GM18951 (cell line): ENCODE measurements around the gene ZBTB32.

Experiments used
- POLR2A ChIP-seq: IDR thresholded peaks from 4 replicates; pipeline ENCODE4 v1.6.1; 2011; ENCODE audit warnings: mild to moderate bottlenecking; ENCODE audit not compliant: insufficient read length, insufficient read depth; ENCODE audit errors: extremely low read depth
- in situ Hi-C: fragments of 300-500 bp; cut with MboI; formaldehyde crosslinking; loops from one replicate; pipeline ENCODE4 v1.12.0; 2022; ENCODE audit warnings: low sequenced_read_pairs, mixed read lengths, inconsistent platforms; ENCODE audit not compliant: unreplicated experiment

The ZBTB32 gene

DNA sequence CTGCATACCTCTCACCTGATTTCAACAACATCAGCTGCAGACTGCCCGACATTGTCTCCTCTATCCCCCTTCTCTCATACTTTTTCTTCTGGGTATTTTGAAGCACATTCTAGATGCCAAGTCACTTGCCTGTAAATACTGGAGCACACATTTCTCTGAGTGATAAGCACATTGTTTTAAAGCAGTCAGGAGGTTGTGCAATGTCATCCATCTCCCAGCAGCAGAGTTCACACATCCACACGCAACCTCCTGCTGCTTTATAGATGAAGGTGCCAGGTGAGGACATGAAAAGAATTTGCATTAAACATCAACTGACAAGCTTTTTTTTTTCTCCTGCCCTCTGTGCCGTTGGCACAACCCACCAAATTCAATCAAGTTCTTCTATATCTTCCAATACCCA, 32.5 kb upstream of the ZBTB32 start:
- in situ Hi-C loops, result no loop called here
- TF ChIP-seq POLR2A, result no peak

DNA sequence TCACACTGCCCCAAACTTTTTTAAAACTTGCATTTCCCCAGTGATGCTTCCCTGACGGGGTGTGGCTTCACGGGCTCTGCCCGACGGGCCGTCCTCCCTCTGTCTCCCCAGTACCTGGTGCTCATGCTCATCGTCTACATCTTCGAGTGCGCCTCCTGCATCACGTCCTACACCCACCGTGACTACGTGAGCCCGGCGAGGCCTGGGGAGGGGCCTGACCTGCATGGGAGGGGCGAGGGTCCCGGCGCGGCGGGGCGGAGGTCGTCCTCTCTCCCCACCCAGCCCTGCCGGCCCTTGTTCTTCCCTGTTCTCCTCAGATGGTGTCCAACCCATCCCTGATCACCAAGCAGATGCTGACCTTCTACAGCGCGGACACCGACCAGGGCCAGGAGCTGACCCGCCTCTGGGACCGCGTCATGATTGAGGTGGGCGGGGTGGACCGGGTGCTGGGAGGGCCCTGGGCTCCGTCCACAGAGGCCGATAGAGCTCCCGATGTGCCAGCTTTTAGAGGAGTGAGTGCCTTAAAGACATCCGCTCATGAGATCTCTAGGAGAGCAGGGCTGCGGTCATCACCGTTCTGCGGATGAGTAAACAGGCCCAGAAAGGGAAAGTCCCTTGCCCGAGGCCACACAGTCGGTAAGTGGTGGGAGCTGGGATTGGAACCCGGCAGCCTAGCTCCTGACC, 31.1 kb upstream of the ZBTB32 start:
- TF ChIP-seq POLR2A, result no peak
- in situ Hi-C loops, result no loop called here

DNA sequence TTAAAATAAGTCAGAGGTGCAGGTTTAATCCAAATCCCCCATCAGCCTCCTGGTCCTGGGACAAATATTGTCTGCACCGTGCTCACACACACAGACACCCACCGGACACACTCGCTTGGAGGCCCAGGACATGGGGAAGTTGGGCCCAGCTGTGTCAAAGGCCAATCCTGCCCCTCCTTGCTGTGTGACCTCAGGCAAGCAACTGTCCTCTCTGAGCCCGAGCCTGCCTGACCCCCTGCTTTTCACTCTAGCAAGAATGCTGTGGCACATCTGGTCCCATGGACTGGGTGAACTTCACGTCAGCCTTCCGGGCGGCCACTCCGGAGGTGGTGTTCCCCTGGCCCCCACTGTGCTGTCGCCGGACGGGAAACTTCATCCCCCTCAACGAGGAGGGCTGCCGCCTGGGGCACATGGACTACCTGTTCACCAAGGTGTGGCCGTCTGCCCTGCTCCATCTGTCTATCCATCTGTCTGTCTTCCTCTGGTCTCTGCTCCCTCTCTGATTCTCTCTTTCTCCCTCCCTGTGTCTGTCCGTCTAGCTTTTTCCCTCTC, 28.7 kb upstream of the ZBTB32 start:
- in situ Hi-C loops, result no loop called here
- TF ChIP-seq POLR2A, result no peak

DNA sequence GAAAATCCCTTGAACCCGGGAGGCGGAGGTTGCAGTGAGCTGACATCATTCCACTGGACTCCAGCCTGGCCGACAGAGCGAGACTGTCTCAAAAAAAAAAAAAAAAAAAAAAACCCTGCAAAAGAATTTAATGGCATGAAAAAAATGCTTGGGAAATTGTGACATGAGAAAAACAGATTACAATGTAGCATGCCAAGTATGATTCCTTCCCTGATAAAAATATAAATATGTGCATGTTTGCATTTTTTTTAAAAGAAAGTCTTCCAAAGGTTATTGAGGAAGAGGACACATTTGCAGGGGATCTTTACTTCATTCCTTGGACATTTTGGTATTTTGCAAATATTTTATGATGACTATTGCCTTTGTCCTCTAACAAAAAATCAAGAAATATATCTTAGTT, 14.5 kb upstream of the ZBTB32 start:
- in situ Hi-C loops, result loop anchor here (10.0 kb wide), 1 partner anchor 245 kb away; the partner anchor contains the start of gene LRFN3
- no peak for TF ChIP-seq POLR2A

DNA sequence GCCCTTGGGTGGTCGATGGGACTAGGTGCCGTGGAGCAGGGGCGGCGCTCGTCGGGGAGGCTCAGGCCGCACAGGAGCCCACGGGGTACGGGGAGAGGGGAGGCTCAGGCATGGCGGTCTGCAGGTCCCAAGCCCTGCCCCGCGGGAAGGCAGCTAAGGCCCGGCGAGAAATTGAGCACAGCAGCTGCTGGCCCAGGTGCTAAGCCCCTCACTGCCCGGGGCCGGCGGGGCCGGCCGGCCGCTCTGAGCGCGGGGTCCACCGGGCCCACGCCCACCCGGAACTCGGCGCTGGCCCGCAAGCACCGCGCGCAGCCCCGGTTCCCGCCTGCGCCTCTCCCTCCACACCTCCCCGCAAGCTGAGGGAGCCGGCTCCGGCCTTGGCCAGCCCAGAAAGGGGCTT, 13.3 kb upstream of the ZBTB32 start:
- in situ Hi-C loops, result loop anchor here (10.0 kb wide), 1 partner anchor 244 kb away; the partner anchor contains the start of gene LRFN3

DNA sequence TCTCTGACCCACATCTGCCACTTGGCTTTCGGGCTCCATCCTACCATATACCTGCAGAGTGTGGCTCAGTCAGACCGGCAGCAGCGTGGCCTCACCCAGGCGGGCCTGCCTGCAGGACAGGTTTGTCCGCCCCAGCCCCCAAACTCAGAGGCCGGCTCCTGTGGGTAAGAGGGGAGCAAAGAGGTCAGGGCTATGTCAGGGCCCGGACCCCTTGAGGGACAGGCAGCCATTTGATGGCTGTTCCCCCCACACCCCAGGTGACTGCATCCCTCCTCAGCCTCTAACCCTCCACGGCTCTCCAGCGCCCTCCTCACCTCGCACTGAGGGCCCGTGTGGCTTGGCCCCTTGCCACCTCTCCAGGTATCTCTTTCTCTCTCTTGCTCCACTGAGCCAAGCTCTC, 12.3 kb upstream of the ZBTB32 start:
- no peak for TF ChIP-seq POLR2A
- in situ Hi-C loops, result loop anchor here (10.0 kb wide), 1 partner anchor 243 kb away; the partner anchor contains the start of gene LRFN3

DNA sequence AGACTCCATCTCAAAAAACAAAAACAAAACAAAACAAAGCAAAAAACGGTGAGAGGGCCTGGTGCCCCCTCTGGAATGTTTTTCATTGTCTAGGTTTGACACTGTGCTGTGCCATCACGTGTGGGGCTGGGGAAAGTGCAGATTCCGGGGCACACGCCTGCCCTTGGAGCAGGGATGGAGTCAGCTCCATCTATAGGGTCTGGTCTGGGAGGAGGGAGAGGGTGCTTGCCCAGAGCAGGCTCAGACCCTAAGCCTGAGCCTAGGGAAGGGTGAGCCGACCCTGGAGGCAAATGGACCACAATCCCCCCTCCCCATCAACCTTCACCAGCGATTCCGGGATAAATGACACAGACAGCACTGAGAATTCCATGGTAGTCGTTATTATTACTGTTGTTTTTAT, 10.9 kb upstream of the ZBTB32 start:
- in situ Hi-C loops, result loop anchor here (10.0 kb wide), 1 partner anchor 241 kb away; the partner anchor contains the start of gene LRFN3
- TF ChIP-seq POLR2A, result no peak

DNA sequence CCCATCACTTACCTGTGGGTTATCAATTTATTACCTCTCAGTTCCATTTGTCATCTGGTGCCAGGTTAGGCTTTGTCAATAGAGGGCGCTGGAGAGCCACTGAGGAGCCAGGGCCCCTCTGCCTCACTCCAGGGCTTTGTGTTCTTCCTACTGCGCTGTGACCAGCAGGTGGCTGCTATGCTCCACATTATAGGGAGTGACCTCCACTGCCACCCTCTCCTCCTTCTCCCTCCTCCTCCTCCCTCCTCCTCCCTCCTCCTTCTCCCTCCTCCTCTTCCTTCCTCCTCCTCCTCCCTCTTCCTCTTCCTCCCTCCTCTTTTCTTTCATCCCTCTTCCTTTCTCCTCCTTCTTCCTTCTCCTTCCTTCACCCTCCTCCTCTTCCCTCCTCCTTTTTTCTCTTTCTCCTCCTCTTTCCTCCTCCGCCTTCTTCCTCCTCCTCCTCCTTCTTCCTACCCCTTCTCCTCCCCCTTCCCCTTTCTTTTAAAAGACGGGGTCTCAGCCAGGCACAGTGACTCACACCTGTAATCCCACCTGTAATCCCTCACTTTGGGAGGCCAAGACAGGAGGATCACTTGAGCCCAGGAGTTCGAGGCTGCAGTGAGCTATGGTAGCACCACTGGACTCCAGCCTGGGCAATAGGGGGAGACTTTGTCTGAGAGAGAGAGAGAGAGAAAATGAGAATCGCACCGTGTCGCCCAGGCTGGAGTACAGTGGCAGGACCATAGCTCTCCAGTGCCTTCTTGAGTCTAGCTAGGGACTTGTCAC, 10.3 kb upstream of the ZBTB32 start:
- in situ Hi-C loops, result loop anchor here (10.0 kb wide), 1 partner anchor 241 kb away; the partner anchor contains the start of gene LRFN3
- TF ChIP-seq POLR2A, result no peak

DNA sequence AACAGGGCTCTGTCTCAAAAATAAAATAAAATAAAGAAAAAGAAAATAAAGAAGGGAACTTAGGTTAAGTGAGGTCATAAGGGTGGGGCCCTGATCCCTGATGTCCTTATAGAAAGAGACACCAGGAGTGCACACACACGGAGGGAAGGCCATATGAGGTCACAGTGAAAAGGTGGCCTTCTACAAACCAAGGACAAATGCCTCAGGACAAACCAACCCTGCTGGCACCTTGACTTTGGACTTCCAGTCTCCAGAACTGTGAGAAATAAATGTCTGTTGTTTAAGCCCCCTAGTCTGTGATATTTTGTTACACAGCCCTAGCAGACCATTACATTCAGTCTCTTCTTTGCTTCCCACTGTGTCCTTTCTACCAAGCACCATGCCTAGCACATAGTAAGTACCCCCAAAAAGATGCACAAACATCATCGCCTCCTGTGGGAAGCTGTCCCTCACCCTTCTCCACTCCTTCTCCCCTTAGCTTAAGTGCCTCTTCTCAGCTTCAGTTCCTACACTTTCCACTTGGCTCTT, 8.4 kb upstream of the ZBTB32 start:
- in situ Hi-C loops, result loop anchor here (10.0 kb wide), 1 partner anchor 239 kb away; the partner anchor contains the start of gene LRFN3
- TF ChIP-seq POLR2A, result no peak

DNA sequence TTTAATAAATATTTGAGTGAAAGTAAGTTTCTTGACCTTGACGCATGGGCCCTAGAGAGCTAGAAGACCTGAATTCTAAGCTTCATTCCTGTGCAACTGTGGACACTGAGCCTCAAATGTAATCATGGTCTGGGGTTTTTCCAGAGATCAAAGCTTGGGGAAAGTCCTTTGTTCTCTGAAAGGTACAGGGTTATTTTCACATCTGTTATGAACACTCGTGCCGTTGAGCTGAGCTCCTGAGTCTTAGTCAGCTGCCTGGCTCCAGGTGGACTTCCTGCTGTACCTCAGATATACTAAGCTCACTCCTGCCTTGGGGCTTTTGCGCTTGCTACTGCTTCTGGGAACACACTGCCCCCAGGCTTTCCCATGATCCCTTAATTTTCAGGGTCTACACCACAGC, 7.5 kb upstream of the ZBTB32 start:
- TF ChIP-seq POLR2A, result no peak
- in situ Hi-C loops, result loop anchor here (10.0 kb wide), 1 partner anchor 238 kb away; the partner anchor contains the start of gene LRFN3

DNA sequence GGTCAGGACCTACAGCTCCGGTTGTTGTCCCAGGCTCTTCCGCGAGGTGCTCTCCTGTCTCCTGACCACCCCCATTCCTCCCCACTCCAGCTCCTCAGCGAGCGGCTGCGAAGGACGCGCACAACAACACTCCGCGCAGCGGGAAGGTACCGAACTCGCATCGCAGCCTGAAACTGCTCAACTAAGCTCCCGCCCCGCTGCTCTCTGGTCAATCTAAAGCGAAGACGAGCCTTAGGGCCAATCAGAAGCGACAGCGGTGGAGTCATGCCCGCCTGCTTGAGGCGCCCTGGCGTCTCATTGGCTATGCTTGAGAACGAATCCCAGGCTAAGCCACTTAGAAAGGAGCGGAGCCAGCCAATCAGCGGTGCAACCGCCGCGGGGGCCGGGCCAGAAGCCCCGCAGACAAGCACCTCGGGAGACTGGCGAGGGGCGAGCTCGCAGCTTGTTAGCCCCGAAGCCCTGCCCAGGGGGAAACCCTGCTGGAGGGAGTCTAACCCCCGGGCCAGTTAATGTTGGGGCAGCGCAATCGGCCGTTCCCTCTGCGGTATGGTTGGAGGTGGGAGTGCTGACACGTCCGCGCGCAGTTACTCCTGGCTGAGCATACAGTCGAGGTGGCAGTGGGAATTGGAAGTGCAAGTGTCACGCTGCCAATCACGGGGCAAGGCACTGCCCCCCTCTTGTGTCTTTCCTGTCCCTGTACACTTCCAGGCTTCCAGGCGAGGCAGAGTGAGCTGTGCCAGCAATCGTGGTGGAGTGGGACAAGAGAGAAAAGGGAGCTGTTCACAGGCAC, 1.9 kb upstream of the ZBTB32 start:
- in situ Hi-C loops, result no loop called here
- TF ChIP-seq POLR2A, result peak; percentile 78

DNA sequence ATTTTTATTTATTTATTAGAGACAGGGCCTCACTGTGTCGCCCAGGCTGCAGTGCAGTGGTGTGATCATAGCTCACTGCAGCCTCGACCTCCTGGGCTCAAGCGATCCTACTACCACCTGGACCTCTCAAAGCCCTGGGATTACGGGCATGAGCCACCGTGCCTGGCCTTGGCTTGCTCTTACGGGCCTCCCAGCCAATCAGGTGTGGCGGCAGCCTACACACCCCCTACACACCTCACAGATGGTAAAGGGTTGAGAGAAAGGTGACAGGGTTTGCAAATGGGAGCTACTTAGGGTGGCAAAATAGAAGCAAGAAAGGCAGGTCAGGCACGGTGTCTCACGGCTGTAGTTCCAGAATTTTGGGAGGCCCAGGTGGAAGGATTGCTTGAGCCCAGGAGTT, 1.0 kb upstream of the ZBTB32 start:
- in situ Hi-C loops, result no loop called here
- no peak for TF ChIP-seq POLR2A

DNA sequence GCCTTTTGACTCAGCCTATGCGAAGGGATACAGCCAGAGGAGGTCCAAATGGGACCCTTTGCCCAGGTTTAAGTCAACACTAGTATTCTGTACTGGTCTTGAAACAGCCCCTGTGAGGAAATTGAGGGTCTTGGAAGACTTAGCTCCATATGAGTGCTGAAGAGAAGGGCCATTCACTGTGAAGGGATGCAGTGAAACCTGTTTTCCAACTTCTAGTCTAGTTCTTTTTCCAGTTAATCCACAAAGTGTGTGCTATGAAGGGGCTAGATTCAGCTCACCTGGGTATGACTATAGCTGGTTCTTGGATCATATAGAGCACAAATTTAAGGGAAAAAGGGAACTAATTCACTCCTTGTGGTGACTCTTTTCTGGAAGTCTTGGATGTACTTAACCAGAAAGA, 4.0 kb downstream of the ZBTB32 start:
- in situ Hi-C loops, result no loop called here

More for the DNA sequence above, 4.0 kb downstream of the ZBTB32 start:
- no peak for TF ChIP-seq POLR2A
